ENCODE data around the gene ALCAM.

DNA sequence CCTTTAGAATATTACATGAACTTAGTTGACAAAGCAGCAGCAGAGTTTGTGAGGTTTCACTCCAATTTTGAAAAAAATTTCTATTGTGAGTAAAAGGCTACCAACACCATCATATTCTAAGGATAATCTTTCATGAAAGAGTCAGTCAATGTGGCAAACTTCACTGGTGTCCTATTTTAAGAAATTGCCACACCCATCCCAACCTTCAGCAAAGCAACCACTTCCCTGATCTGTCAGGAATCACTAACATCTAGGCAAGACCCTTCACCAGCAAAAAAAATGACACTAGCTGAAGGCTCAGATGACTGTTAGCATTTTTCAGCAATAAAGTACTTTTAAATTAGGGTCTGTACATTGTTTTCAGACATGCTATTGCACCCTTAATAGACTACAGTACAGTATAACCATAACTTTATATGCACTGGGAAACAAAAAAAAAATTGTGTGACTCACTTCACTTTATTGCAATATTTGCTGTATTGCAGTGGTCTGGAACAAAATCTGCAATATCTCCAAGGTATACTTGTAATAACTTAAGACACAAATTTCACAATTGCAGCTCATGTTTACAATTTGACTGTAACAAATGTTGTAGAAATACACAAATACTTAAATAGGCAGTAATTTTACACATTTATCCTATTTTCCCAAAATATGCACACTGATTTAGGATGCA, 38.9 kb upstream of the ALCAM start:
- TF ChIP-seq POLR2AphosphoS5 (IDR thresholded peaks at IDR 0.05; ENCODE audit: low read depth) = no peak
- no peak for TF ChIP-seq CTCF (IDR thresholded peaks at IDR 0.05; ENCODE audit: insufficient read depth, low read length)
- TF ChIP-seq GABPA (IDR thresholded peaks at IDR 0.05; ENCODE audit: low read depth) = no peak
- TF ChIP-seq, protein P1, sequence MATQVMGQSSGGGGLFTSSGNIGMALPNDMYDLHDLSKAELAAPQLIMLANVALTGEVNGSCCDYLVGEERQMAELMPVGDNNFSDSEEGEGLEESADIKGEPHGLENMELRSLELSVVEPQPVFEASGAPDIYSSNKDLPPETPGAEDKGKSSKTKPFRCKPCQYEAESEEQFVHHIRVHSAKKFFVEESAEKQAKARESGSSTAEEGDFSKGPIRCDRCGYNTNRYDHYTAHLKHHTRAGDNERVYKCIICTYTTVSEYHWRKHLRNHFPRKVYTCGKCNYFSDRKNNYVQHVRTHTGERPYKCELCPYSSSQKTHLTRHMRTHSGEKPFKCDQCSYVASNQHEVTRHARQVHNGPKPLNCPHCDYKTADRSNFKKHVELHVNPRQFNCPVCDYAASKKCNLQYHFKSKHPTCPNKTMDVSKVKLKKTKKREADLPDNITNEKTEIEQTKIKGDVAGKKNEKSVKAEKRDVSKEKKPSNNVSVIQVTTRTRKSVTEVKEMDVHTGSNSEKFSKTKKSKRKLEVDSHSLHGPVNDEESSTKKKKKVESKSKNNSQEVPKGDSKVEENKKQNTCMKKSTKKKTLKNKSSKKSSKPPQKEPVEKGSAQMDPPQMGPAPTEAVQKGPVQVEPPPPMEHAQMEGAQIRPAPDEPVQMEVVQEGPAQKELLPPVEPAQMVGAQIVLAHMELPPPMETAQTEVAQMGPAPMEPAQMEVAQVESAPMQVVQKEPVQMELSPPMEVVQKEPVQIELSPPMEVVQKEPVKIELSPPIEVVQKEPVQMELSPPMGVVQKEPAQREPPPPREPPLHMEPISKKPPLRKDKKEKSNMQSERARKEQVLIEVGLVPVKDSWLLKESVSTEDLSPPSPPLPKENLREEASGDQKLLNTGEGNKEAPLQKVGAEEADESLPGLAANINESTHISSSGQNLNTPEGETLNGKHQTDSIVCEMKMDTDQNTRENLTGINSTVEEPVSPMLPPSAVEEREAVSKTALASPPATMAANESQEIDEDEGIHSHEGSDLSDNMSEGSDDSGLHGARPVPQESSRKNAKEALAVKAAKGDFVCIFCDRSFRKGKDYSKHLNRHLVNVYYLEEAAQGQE (IDR thresholded peaks at IDR 0.05; ENCODE audit: insufficient replicate concordance, low read depth) = no peak
- TF ChIP-seq SPI1 (IDR thresholded peaks at IDR 0.05; ENCODE audit: borderline replicate concordance, low read depth) = no peak
